Keratinocyte (primary cell): ENCODE measurements around the gene EDEM1. TPM values are rescaled to one million over a fixed set of nuclear protein-coding genes. Genes with fewer than 3 reads are reported as not detected.
A peak's percentile ranks its signal among the peaks of the same experiment; 100 is the strongest.

Source experiments
- DNase-seq: peaks from one replicate; pipeline ENCODE4 v3.0.0-alpha.2; 2011; ENCODE audit warnings: low read depth, missing footprints, low spot score
- FAIRE-seq: peaks from 2 replicates; lab custom pipeline; 2011; peaks lifted over from hg19 to GRCh38; lab: Jason Lieb, UNC
- H2AFZ ChIP-seq: 2 replicates; pipeline ENCODE4 v1.6.0; 2012; ENCODE audit warnings: low read length, control low read depth, inconsistent platforms; ENCODE audit not compliant: control insufficient read depth
- H3K27ac ChIP-seq: 2 replicates; pipeline ENCODE4 v1.5.1; 2011; ENCODE audit warnings: low read length; ENCODE audit not compliant: control insufficient read depth, insufficient read depth
- H3K27me3 ChIP-seq: 3 replicates; pipeline ENCODE4 v1.6.0; 2011; ENCODE audit warnings: low read length; ENCODE audit not compliant: control insufficient read depth, insufficient read depth; ENCODE audit errors: extremely low read depth
- H3K36me3 ChIP-seq, 2 experiments: 2 replicates in 1 of 2; 3 replicates in 1 of 2; pipeline ENCODE4 v1.5.1; 2011; ENCODE audit warnings: low read length in 2 of 2, mild to moderate bottlenecking in 1 of 2; ENCODE audit not compliant: control insufficient read depth in 2 of 2, insufficient read depth in 2 of 2; ENCODE audit errors: extremely low read depth in 1 of 2
- H3K4me1 ChIP-seq: 3 replicates; pipeline ENCODE4 v1.5.1; 2011; ENCODE audit warnings: low read length; ENCODE audit not compliant: control insufficient read depth, insufficient read depth; ENCODE audit errors: extremely low read depth
- H3K4me2 ChIP-seq: 3 replicates; pipeline ENCODE4 v1.6.0; 2011; ENCODE audit warnings: low read depth, low read length; ENCODE audit not compliant: control insufficient read depth, insufficient read depth; ENCODE audit errors: extremely low read depth
- H3K4me3 ChIP-seq, 3 experiments: fragments of 200-600 bp in 1 of 3; sonication (generic) in 1 of 3; 2 replicates in 2 of 3; 3 replicates in 1 of 3; pipeline ENCODE4 v1.5.1; 2011 to 2016; ENCODE audit warnings: low read length in 3 of 3, mild to moderate bottlenecking in 3 of 3, control low read depth in 2 of 3, inconsistent platforms in 1 of 3, low read depth in 1 of 3, mixed read lengths in 1 of 3, mixed run types in 1 of 3, moderate library complexity in 1 of 3; ENCODE audit not compliant: control insufficient read depth in 2 of 3, insufficient read depth in 2 of 3; ENCODE audit errors: extremely low read depth in 1 of 3
- H3K79me2 ChIP-seq: 2 replicates; pipeline ENCODE4 v1.6.0; 2012; ENCODE audit warnings: low read length; ENCODE audit not compliant: control insufficient read depth, insufficient read depth
- H3K9ac ChIP-seq: 3 replicates; pipeline ENCODE4 v1.6.0; 2011; ENCODE audit warnings: low read length; ENCODE audit not compliant: control insufficient read depth, insufficient read depth; ENCODE audit errors: extremely low read depth
- H3K9me1 ChIP-seq: 3 replicates; pipeline ENCODE4 v1.6.0; 2011; ENCODE audit warnings: low read length; ENCODE audit not compliant: control insufficient read depth, insufficient read depth; ENCODE audit errors: extremely low read depth
- H3K9me3 ChIP-seq: 2 replicates; pipeline ENCODE4 v1.5.1; 2012; ENCODE audit warnings: low read depth, low read length; ENCODE audit not compliant: control insufficient read depth
- H4K20me1 ChIP-seq: 3 replicates; pipeline ENCODE4 v1.6.0; 2011; ENCODE audit warnings: low read length; ENCODE audit not compliant: control insufficient read depth, insufficient read depth; ENCODE audit errors: extremely low read depth
- CTCF ChIP-seq, 3 experiments: IDR thresholded peaks in 1 of 3; conservative IDR thresholded peaks in 1 of 3; optimal IDR thresholded peaks in 1 of 3; 2 replicates in 2 of 3; 3 replicates in 1 of 3; pipeline versions ENCODE3 to v1.5.1; 2011; ENCODE audit warnings: low read length in 3 of 3, mild to moderate bottlenecking in 3 of 3, moderate library complexity in 2 of 3, control low read depth in 1 of 3, inconsistent platforms in 1 of 3; ENCODE audit not compliant: insufficient read depth in 2 of 3; ENCODE audit errors: extremely low read depth in 1 of 3
- EZH2 ChIP-seq: IDR thresholded peaks from one replicate; pipeline ENCODE4 v1.6.1; 2012; ENCODE audit warnings: inconsistent platforms, mild to moderate bottlenecking, low read length, moderate library complexity
- dilution Hi-C: fragments of 300-500 bp; cut with MboI; formaldehyde crosslinking; loops from one replicate; pipeline ENCODE4 v1.7.0; 2020; ENCODE audit warnings: low sequenced_read_pairs; ENCODE audit not compliant: extremely low pct_ligation_motif_present
- polyA plus RNA-seq, 5 experiments: library from polyadenylated mRNA; depleted of rRNA in 3 of 5; stranded (reverse) in 3 of 5; stranded (forward) in 1 of 5; unstranded in 1 of 5; fragments of >200 nt; gene quantifications; 1 replicate in 1 of 5; 2 replicates in 3 of 5; 3 replicates in 1 of 5; pipeline versions ENCODE4 v1.2.1 to v1.2.3, GENCODE V29; 2011 to 2012; ENCODE audit warnings: missing spikeins in 2 of 5, low read depth in 1 of 5, low replicate concordance in 1 of 5

Gene EDEM1
- polyA plus RNA-seq, 1 donor (not counting 4 experiments of a cell fraction or from before 2014, with no cell fraction given) = 65.2 TPM

- Histone ChIP-seq H4K20me1 (peaks cover 31% of the 10 kb centered on the region), H3K9ac (no peak overlapping the region), H3K36me3 (peaks cover 0 to 1% of the 10 kb centered on the region in 2 experiments), H3K4me3 (no peak overlapping the region), H3K9me1 (peaks cover 13% of the 10 kb centered on the region), H3K4me1 (peaks cover 18% of the 10 kb centered on the region), H2AFZ (no peak overlapping the region), H3K27me3 (no peaks in the 10 kb centered on the region), H3K79me2 (peaks cover 93% of the 10 kb centered on the region), H3K9me3 (no peaks in the 10 kb centered on the region), H3K27ac (no peak overlapping the region), H3K4me2 (no peak overlapping the region)
- dilution Hi-C loops = no loop called here
- no peak for DNase-seq
- FAIRE-seq = peak; percentile 68
- no peak for TF ChIP-seq CTCF (optimal IDR thresholded peaks at IDR 0.05 in 1 of 3, IDR thresholded peaks at IDR 0.05 in 1 of 3, conservative IDR thresholded peaks at IDR 0.05 in 1 of 3; ENCODE audit: extremely low read depth in 1 of 3, insufficient read depth in 2 of 3, low read length in 3 of 3)
- TF ChIP-seq EZH2 = no peak
Observed at GRCh38 chr3:5162102-5162501, 25.4 kb upstream of the EDEM1 start.

DNA sequence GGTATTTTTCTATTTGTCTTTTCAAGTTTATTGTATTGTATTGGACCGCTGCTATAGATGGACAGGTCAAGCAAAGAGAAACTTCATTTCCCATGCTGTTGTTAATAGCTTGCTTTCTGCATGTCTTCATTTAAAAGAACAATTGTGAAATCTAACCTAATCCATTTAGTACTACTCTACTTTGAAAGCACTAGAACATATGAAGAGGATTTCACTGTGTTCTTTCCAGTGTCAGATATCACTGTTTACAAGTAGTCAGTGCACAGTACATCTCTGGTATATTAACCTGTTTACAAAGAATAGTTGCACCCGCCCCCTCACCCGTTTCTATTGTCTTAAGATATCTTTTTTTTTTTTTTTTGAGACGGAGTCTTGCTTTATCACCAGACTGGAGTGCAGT, 21.8 kb upstream of the EDEM1 start:
- peaks cover 17% of the 10 kb centered on the region for H3K4me1 ChIP-seq
- TF ChIP-seq CTCF (optimal IDR thresholded peaks at IDR 0.05 in 1 of 3, IDR thresholded peaks at IDR 0.05 in 1 of 3, conservative IDR thresholded peaks at IDR 0.05 in 1 of 3; ENCODE audit: extremely low read depth in 1 of 3, insufficient read depth in 2 of 3, low read length in 3 of 3) = no peak
- no peak for TF ChIP-seq EZH2
- H3K4me3 ChIP-seq = no peak overlapping the region
- no peak overlapping the region for H3K9ac ChIP-seq
- H3K79me2 ChIP-seq = peaks cover 94% of the 10 kb centered on the region
- H3K27ac ChIP-seq = no peak overlapping the region
- DNase-seq = no peak
- H3K9me3 ChIP-seq = no peaks in the 10 kb centered on the region
- FAIRE-seq = no peak
- H3K4me2 ChIP-seq = no peak overlapping the region
- H3K36me3 ChIP-seq = peaks cover 2% of the 10 kb centered on the region in 2 experiments
- dilution Hi-C loops = no loop called here
- H3K9me1 ChIP-seq = peaks cover 10% of the 10 kb centered on the region
- no peak overlapping the region for H2AFZ ChIP-seq
- H4K20me1 ChIP-seq = peaks cover 21% of the 10 kb centered on the region
- no peaks in the 10 kb centered on the region for H3K27me3 ChIP-seq
